HEK293T (cell line): Measurements from ENCODE around the gene ERC1.
A peak's percentile ranks its signal among the peaks of the same experiment; 100 is the strongest.

Source experiments
- CTCF ChIA-PET: fragments of 350-600 bp; formaldehyde crosslinking; extraction: SDS; loops from one replicate; lab custom pipeline; 2021; ENCODE audit warnings: antibody characterized with exemption, inconsistent platforms; lab: Yijun Ruan, JAX
- POLR2A ChIA-PET: fragments of 350-600 bp; formaldehyde crosslinking; extraction: SDS; loops from one replicate; lab custom pipeline; 2020; ENCODE audit warnings: antibody characterized with exemption, inconsistent platforms; lab: Yijun Ruan, JAX
- DNase-seq: peaks from one replicate; pipeline ENCODE4 v3.0.0; 2012; ENCODE audit warnings: mixed read lengths; ENCODE audit errors: extremely low spot score
- ARNT ChIP-seq: fragments of 450-650 bp; IDR thresholded peaks from 2 replicates; pipeline ENCODE4 v1.6.1; 2017; ENCODE audit warnings: mild to moderate bottlenecking
- BHLHE40 ChIP-seq: fragments of 450-650 bp; IDR thresholded peaks from 2 replicates; pipeline ENCODE4 v1.6.1; 2016; ENCODE audit warnings: mild to moderate bottlenecking, moderate library complexity, borderline replicate concordance
- CTBP1 ChIP-seq: fragments of 450-650 bp; IDR thresholded peaks from 2 replicates; pipeline ENCODE4 v1.6.1; 2016; ENCODE audit warnings: borderline replicate concordance
- ELF4 ChIP-seq: fragments of 450-650 bp; IDR thresholded peaks from 2 replicates; pipeline ENCODE4 v1.6.1; 2017; ENCODE audit warnings: antibody characterized with exemption
- FOXA1 ChIP-seq: fragments of 450-650 bp; IDR thresholded peaks from 2 replicates; pipeline ENCODE4 v1.6.1; 2016; ENCODE audit warnings: mild to moderate bottlenecking
- FOXK2 ChIP-seq: fragments of 450-650 bp; IDR thresholded peaks from 2 replicates; pipeline ENCODE4 v1.6.1; 2016; ENCODE audit warnings: mild to moderate bottlenecking
- FOXM1 ChIP-seq: fragments of 450-650 bp; IDR thresholded peaks from 2 replicates; pipeline ENCODE4 v1.6.1; 2017; ENCODE audit warnings: mild to moderate bottlenecking, borderline replicate concordance
- HDGF ChIP-seq: fragments of 450-650 bp; IDR thresholded peaks from 2 replicates; pipeline ENCODE4 v1.6.1; 2017; ENCODE audit warnings: antibody characterized with exemption, borderline replicate concordance
- L3MBTL2 ChIP-seq: fragments of 450-650 bp; conservative IDR thresholded peaks from 2 replicates; pipeline ENCODE4 v1.6.1; 2016; ENCODE audit warnings: mild to moderate bottlenecking
- LEF1 ChIP-seq: fragments of 450-650 bp; IDR thresholded peaks from 2 replicates; pipeline ENCODE4 v1.6.1; 2017; ENCODE audit warnings: mild to moderate bottlenecking, borderline replicate concordance
- NFRKB ChIP-seq: fragments of 450-650 bp; IDR thresholded peaks from 2 replicates; pipeline ENCODE4 v1.6.1; 2016; ENCODE audit warnings: mild to moderate bottlenecking, moderate library complexity
- PKNOX1 ChIP-seq: fragments of 450-650 bp; IDR thresholded peaks from 2 replicates; pipeline ENCODE4 v1.6.1; 2016
- SP1 ChIP-seq: fragments of 450-650 bp; IDR thresholded peaks from 2 replicates; pipeline ENCODE4 v1.6.1; 2017
- SUZ12 ChIP-seq: fragments of 450-650 bp; IDR thresholded peaks from 2 replicates; pipeline ENCODE4 v1.6.1; 2016; ENCODE audit warnings: mild to moderate bottlenecking
- TARDBP ChIP-seq: fragments of 450-650 bp; IDR thresholded peaks from 2 replicates; pipeline ENCODE4 v1.6.1; 2016
- ZNF384 ChIP-seq: fragments of 450-650 bp; IDR thresholded peaks from 2 replicates; pipeline ENCODE4 v1.6.1; 2016

The ERC1 gene

DNA sequence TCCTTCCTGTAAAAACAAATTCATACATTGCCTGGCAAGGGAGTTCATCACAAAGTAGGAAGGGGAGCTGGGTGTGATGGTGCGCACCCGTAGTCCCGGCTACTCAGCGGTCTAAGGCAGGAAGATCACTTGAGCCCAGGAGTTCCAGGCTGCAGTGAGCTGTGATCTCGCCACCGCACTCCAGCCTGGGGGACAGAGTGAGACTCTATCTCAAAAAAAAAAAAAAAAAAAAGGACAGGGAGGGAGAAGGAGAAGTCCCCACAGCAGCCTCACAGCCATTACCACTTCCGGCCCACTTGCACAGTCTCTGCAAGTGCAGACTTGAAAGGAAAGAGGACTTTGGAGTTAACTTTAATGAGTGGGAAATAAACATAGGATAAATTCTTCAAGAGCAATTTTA, 482.4 kb downstream of the ERC1 start:
- TF ChIP-seq ARNT (no peak), SUZ12 (no peak), FOXM1 (no peak), PKNOX1 (no peak), FOXA1 (no peak), LEF1 (no peak), L3MBTL2 (no peak), HDGF (no peak), FOXK2 (no peak), CTBP1 (no peak)
- ChIA-PET CTCF (interaction anchor here (0.6 kb wide), 1 partner anchor 109 kb away, joined by 3 read pairs; no protein-coding TSS in a partner anchor), POLR2A (no interaction called here)
- DNase-seq = no peak

DNA sequence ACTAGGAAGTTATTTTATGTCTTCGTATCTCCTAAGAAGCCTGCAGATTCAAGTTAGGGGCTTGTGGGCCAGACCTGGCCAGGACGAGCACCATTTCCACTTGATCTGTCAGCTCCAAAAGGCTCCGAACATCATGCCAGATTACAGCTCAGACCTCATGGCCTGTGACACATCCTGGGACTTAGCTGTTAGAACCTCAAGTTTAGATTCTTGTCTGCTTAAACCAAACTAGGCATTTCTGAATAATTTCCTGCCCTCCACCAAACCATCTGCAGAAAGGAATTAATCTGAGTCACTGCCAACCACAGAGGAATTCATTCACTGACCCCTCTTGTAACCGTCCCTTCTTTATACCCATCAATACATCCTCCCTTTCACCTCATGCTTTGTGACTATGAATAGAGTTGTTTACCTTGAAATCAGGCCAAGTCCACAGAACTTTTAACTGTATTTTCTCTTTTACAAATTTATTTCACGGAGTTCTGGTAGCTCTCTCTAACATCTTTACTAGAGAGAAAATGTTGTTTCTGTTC, 483.1 kb downstream of the ERC1 start:
- POLR2A ChIA-PET = no interaction called here
- TF ChIP-seq FOXM1 = no peak
- TF ChIP-seq ARNT = no peak
- TF ChIP-seq SUZ12 = no peak
- TF ChIP-seq ZNF384 = no peak
- no peak for TF ChIP-seq PKNOX1
- TF ChIP-seq LEF1 = no peak
- no peak for TF ChIP-seq SP1
- no peak for TF ChIP-seq TARDBP
- no peak for TF ChIP-seq FOXA1
- no peak for TF ChIP-seq NFRKB
- no peak for TF ChIP-seq L3MBTL2
- TF ChIP-seq HDGF = no peak
- TF ChIP-seq FOXK2 = no peak
- TF ChIP-seq BHLHE40 = no peak
- no peak for TF ChIP-seq CTBP1
- TF ChIP-seq ELF4 = no peak
- CTCF ChIA-PET = interaction anchor here (0.6 kb wide), 2 partner anchors 108 to 379 kb away, joined by 3 to 6 read pairs; no protein-coding TSS in a partner anchor
- no peak for DNase-seq

DNA sequence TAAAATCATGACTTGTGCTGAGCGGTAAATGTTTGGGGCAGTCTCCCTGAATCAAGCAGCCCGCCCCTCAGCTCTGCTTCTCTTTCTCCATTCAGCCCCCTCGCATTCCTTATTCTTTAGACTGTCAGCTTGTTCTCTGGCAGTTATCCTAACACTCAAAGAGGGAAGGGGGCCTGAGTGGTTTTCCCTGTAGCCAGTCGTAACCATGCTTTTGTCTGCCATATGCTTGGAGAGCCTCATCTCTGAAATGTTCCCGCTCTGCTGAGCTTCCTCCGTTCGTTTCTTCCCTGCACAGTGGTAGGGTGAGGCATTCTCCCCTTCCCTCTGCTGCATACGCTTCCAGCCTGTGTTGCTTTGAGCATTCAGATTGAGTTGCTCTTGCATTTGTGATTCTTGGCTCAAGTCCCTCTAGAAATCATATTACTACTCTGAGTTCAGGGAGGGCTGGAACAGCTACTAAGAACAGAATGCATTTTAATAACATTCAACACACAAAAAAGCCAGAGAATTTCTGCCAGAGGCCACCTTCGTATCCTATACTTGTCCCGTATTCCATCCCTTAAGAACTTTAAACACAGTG, 483.6 kb downstream of the ERC1 start:
- DNase-seq = no peak
- TF ChIP-seq HDGF (no peak), L3MBTL2 (peak; percentile 43; the same call in 1 of the 2 replicates)
- CTCF ChIA-PET = interaction anchor here (0.6 kb wide), 1 partner anchor 379 kb away, joined by 6 read pairs; no protein-coding TSS in a partner anchor
- POLR2A ChIA-PET = no interaction called here

DNA sequence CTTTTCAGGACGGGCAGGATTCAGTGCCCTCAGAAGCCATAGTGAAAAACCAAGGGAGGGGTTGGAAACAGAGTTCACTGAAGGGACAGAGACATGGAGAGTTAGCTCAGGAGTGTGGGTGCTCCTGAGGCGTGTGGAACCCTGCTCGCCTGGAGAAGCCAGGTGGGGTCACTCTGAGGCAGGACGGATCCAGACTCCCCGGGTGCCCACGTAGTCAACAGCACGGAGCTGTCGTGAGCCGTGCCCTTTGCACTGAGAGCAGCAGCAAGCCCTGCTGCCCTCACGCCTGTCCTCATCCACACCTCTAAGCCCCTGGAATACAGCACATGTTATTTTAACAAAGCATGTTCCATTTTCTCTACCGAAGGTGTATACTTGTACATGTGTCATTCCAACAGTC, 488.6 kb downstream of the ERC1 start:
- TF ChIP-seq HDGF (no peak), SP1 (no peak), ELF4 (no peak), NFRKB (no peak), BHLHE40 (no peak), FOXM1 (no peak), CTBP1 (no peak), FOXK2 (no peak)
- no peak for DNase-seq
- ChIA-PET CTCF (no interaction called here), POLR2A (no interaction called here)

GRCh38 chr12:1481326-1481725, 490.3 kb downstream of the ERC1 start:
- ChIA-PET CTCF (no interaction called here), POLR2A (interaction anchor here (0.6 kb wide), 1 partner anchor 16 kb away, joined by 3 read pairs; no protein-coding TSS in a partner anchor)
- TF ChIP-seq LEF1 = no peak
- TF ChIP-seq CTBP1 = no peak
- no peak for TF ChIP-seq ELF4
- TF ChIP-seq PKNOX1 = no peak
- no peak for TF ChIP-seq FOXM1
- TF ChIP-seq ZNF384 = no peak
- no peak for TF ChIP-seq SP1
- no peak for TF ChIP-seq L3MBTL2
- TF ChIP-seq BHLHE40 = no peak
- TF ChIP-seq FOXK2 = no peak
- no peak for TF ChIP-seq TARDBP
- TF ChIP-seq SUZ12 = no peak
- TF ChIP-seq HDGF = no peak
- no peak for TF ChIP-seq NFRKB
- no peak for TF ChIP-seq FOXA1
- no peak for TF ChIP-seq ARNT
- DNase-seq = no peak

GRCh38 chr12:1481906-1482305, 490.9 kb downstream of the ERC1 start:
- POLR2A ChIA-PET = interaction anchor here (0.6 kb wide), 1 partner anchor 17 kb away, joined by 3 read pairs; no protein-coding TSS in a partner anchor
- no peak for DNase-seq
- no peak for TF ChIP-seq ARNT
- no peak for TF ChIP-seq SP1
- CTCF ChIA-PET = no interaction called here
